MCF 10A (cell line): ENCODE data around the gene SH3RF2. TPM values are rescaled to one million over a fixed set of nuclear protein-coding genes. Genes with fewer than 3 reads are reported as not detected.

ENCODE experiments used
- BruUV-seq: library from RNA; stranded (reverse); fragments of 400-500 nt; replicated peaks from 2 replicates; lab custom pipeline; 2021; lab: Mats Ljungman, UMichigan
- CTCF ChIA-PET: fragments of 300-600 bp; sonication (Branson Sonifier 250); formaldehyde crosslinking; extraction: SDS; loops from one replicate; lab custom pipeline; 2021; ENCODE audit warnings: antibody characterized with exemption, inconsistent platforms; lab: Yijun Ruan, JAX
- POLR2A ChIA-PET: fragments of 300-600, 350-650 bp; sonication (Branson Sonifier 250); formaldehyde crosslinking; extraction: SDS; loops from one replicate; lab custom pipeline; 2020; ENCODE audit warnings: antibody characterized with exemption, inconsistent platforms; lab: Yijun Ruan, JAX
- DNase-seq: peaks from one replicate; pipeline ENCODE4 v3.0.0-alpha.2; 2018; ENCODE audit not compliant: unreplicated experiment
- H3K27ac Mint-ChIP-seq: one replicate; pipeline ENCODE4 v1.8.0; 2022; ENCODE audit warnings: mild to moderate bottlenecking, low read depth, mixed read lengths; ENCODE audit not compliant: unreplicated experiment
- H3K27me3 Mint-ChIP-seq: one replicate; pipeline ENCODE4 v1.8.0; 2022; ENCODE audit warnings: mixed read lengths; ENCODE audit not compliant: insufficient read depth, unreplicated experiment
- H3K36me3 Mint-ChIP-seq: one replicate; pipeline ENCODE4 v1.8.0; 2022; ENCODE audit warnings: mild to moderate bottlenecking, moderate library complexity, mixed read lengths; ENCODE audit not compliant: insufficient read depth, unreplicated experiment
- H3K4me1 Mint-ChIP-seq: one replicate; pipeline ENCODE4 v1.8.0; 2022; ENCODE audit warnings: mixed read lengths; ENCODE audit not compliant: insufficient read depth, unreplicated experiment
- H3K4me3 Mint-ChIP-seq: one replicate; pipeline ENCODE4 v1.8.0; 2022; ENCODE audit warnings: mild to moderate bottlenecking, moderate library complexity, mixed read lengths; ENCODE audit not compliant: unreplicated experiment
- H3K9me3 Mint-ChIP-seq: one replicate; pipeline ENCODE4 v1.8.0; 2022; ENCODE audit warnings: mixed read lengths; ENCODE audit not compliant: unreplicated experiment
- intact Hi-C: fragments of 100-400 bp; cut with micrococcal nuclease; formaldehyde crosslinking; loops from 2 replicates; pipeline ENCODE4 v1.14.1; 2022
- total RNA-seq: library from RNA; stranded (reverse); gene quantifications from 2 replicates; pipeline ENCODE4 v1.2.3, GENCODE V29; 2022
- TF ChIP-seq, protein P1 (sequence below): fragments of 200-600 bp; IDR thresholded peaks from one replicate; pipeline ENCODE4 v1.8.0; 2022; ENCODE audit warnings: antibody characterized with exemption, mild to moderate bottlenecking; ENCODE audit not compliant: unreplicated experiment

Gene SH3RF2
- total RNA-seq, 1 experiment from 2014 or later = 29.6 TPM

DNA sequence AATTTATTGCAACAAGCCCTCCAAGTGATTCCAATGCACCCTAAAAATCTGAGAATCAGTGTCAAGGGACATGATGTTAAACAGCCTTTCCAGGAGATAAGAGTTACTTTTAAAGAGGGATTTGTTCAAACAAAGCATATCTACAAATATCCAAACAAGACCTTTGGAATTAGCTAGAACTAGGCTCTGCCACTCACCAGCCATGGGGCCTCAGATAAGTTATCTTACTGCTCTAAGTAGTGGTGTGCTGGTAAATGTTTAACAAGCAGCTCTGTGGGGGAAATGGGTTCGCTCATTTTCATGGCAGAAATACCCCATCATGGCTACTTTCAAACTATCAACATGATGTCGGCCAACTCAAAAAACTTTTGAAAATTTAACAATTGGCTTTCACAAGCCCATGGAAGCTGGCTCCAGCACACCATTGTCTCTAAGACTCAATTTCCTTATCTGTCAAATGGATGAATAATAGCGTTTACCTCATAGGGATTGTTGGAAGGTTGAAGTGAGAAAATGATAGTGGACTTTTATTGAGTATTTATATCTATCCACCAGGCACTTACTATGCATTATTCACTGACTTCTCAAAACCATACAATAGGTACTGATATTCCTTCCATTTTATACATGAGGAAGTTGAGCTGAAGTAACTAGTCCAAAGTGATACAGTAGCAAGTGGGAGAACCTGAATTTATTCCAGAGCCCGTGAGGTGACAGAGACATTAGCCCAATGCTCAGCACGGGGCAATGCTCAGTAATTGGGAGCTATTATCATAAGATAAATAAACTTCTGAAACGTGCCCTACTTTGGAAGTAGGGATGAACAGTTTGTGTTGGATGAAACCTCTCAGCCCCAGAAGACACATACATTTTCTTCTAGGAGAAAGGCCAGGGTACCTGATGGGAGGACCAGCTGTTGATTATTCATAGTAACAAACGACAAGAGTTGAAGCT lies 43.2 kb downstream of the SH3RF2 start:
- ChIA-PET POLR2A (interaction anchor here (0.5 to 1.3 kb wide), 3 partner anchors 11 to 261 kb away, joined by 3 to 6 read pairs (median 3); no protein-coding TSS in a partner anchor), CTCF (interaction anchor here (0.6 to 2.8 kb wide), 16 partner anchors 18 to 298 kb away, joined by 3 to 20 read pairs (median 4); partner anchors contain the start of gene PRELID2)
- H3K4me3 Mint-ChIP-seq = no peak overlapping the region
- H3K27me3 Mint-ChIP-seq = no peaks in the 10 kb centered on the region
- intact Hi-C loops = loop anchor here (1.0 to 5.0 kb wide), 2 partner anchors 48 to 71 kb away; no protein-coding TSS in a partner anchor
- H3K4me1 Mint-ChIP-seq = peaks cover 33% of the 10 kb centered on the region
- no peak for DNase-seq
- H3K27ac Mint-ChIP-seq = peak overlapping the region; percentile 25
- no TSS peak for BruUV-seq
- TF ChIP-seq, protein P1, sequence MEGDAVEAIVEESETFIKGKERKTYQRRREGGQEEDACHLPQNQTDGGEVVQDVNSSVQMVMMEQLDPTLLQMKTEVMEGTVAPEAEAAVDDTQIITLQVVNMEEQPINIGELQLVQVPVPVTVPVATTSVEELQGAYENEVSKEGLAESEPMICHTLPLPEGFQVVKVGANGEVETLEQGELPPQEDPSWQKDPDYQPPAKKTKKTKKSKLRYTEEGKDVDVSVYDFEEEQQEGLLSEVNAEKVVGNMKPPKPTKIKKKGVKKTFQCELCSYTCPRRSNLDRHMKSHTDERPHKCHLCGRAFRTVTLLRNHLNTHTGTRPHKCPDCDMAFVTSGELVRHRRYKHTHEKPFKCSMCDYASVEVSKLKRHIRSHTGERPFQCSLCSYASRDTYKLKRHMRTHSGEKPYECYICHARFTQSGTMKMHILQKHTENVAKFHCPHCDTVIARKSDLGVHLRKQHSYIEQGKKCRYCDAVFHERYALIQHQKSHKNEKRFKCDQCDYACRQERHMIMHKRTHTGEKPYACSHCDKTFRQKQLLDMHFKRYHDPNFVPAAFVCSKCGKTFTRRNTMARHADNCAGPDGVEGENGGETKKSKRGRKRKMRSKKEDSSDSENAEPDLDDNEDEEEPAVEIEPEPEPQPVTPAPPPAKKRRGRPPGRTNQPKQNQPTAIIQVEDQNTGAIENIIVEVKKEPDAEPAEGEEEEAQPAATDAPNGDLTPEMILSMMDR = no peak
- peaks cover 6% of the 10 kb centered on the region for H3K36me3 Mint-ChIP-seq
- H3K9me3 Mint-ChIP-seq = no peaks in the 10 kb centered on the region

DNA sequence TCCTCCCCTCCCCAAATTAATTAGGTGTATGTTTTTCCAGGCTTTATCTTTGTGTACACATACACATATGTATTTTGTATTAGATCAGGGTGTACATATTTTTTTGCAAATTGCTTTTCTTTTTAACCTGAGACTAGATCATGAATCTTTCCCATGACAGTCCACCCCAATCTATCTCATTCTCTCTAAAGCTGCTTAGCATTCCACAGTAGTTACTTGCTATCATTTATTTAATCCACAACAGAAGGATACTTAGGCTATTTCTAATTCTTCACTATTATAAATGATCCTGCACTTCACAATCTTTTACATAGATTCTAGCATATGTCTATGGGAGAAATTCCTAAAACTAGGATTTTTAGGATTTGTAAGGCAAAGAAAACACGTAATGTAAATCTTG lies 43.9 kb downstream of the SH3RF2 start:
- Mint-ChIP-seq H3K27ac (no peak overlapping the region), H3K27me3 (no peaks in the 10 kb centered on the region), H3K4me1 (peaks cover 26% of the 10 kb centered on the region), H3K4me3 (no peak overlapping the region), H3K36me3 (peaks cover 6% of the 10 kb centered on the region), H3K9me3 (no peaks in the 10 kb centered on the region)
- intact Hi-C loops = loop anchor here (1.0 kb wide), 1 partner anchor 72 kb away; no protein-coding TSS in a partner anchor
- TF ChIP-seq, protein P1 = no peak
- ChIA-PET POLR2A (interaction anchor here (1.1 to 1.3 kb wide), 2 partner anchors 10 to 59 kb away, joined by 3 to 6 read pairs; no protein-coding TSS in a partner anchor), CTCF (interaction anchor here (0.6 to 2.8 kb wide), 16 partner anchors 18 to 299 kb away, joined by 3 to 20 read pairs (median 5); partner anchors contain the start of gene PRELID2)
- no TSS peak for BruUV-seq
- no peak for DNase-seq

GRCh38 chr5:145980718-145981117 lies 44.3 kb downstream of the SH3RF2 start:
- CTCF ChIA-PET = interaction anchor here (0.6 to 2.8 kb wide), 26 partner anchors 11 to 299 kb away, joined by 3 to 20 read pairs (median 5); partner anchors contain the start of gene PRELID2
- no peaks in the 10 kb centered on the region for H3K27me3 Mint-ChIP-seq
- no TSS peak for BruUV-seq
- DNase-seq = peak; percentile 49
- H3K4me3 Mint-ChIP-seq = no peak overlapping the region
- H3K9me3 Mint-ChIP-seq = no peaks in the 10 kb centered on the region
- TF ChIP-seq, protein P1 = peak; percentile 28
- no peak overlapping the region for H3K27ac Mint-ChIP-seq
- intact Hi-C loops = loop anchor here (1.0 kb wide), 1 partner anchor 72 kb away; no protein-coding TSS in a partner anchor
- POLR2A ChIA-PET = interaction anchor here (0.8 to 1.3 kb wide), 6 partner anchors 10 to 72 kb away, joined by 3 to 6 read pairs (median 4); partner anchors contain the start of gene SH3RF2
- H3K36me3 Mint-ChIP-seq = peaks cover 6% of the 10 kb centered on the region
- H3K4me1 Mint-ChIP-seq = peaks cover 21% of the 10 kb centered on the region
